KMS-11 (cell line): Measurements from ENCODE around the gene RPS6KA2.

Source experiments
- H2AFZ ChIP-seq: fragments of 200-600 bp; sonication (generic); 2 replicates; pipeline ENCODE4 v1.6.1; 2016; ENCODE audit warnings: antibody characterized with exemption, mixed run types, low read depth
- H3K27ac ChIP-seq: fragments of 200-600 bp; sonication (generic); 2 replicates; pipeline ENCODE4 v1.6.1; 2016; ENCODE audit warnings: mild to moderate bottlenecking, mixed run types
- H3K27me3 ChIP-seq: fragments of 200-600 bp; sonication (generic); 2 replicates; pipeline ENCODE4 v1.6.1; 2017; ENCODE audit warnings: mild to moderate bottlenecking, low read depth, mixed run types, moderate library complexity; ENCODE audit not compliant: insufficient read depth
- H3K36me3 ChIP-seq: fragments of 200-600 bp; sonication (generic); 2 replicates; pipeline ENCODE4 v1.6.1; 2017; ENCODE audit warnings: mild to moderate bottlenecking, mixed run types; ENCODE audit not compliant: insufficient read depth
- H3K4me1 ChIP-seq: fragments of 200-600 bp; sonication (generic); 2 replicates; pipeline ENCODE4 v1.6.1; 2016; ENCODE audit warnings: mild to moderate bottlenecking, low read depth, mixed run types; ENCODE audit not compliant: poor library complexity, severe bottlenecking
- H3K4me2 ChIP-seq: fragments of 200-600 bp; sonication (generic); 2 replicates; pipeline ENCODE4 v1.7.0; 2016; ENCODE audit warnings: mild to moderate bottlenecking, mixed run types
- H3K4me3 ChIP-seq: fragments of 200-600 bp; sonication (generic); IDR thresholded peaks from 2 replicates; pipeline ENCODE4 v1.6.1; 2017; ENCODE audit warnings: low read depth, low read length, mixed read lengths; ENCODE audit not compliant: insufficient read depth
- H3K79me2 ChIP-seq: fragments of 200-600 bp; sonication (generic); 2 replicates; pipeline ENCODE4 v1.6.1; 2016; ENCODE audit warnings: low read depth, mixed run types; ENCODE audit not compliant: insufficient read depth
- H3K9ac ChIP-seq: fragments of 200-600 bp; sonication (generic); 2 replicates; pipeline ENCODE4 v1.6.1; 2016; ENCODE audit warnings: mild to moderate bottlenecking, mixed run types
- H4K20me1 ChIP-seq: fragments of 200-600 bp; sonication (generic); 2 replicates; pipeline ENCODE4 v1.6.1; 2016; ENCODE audit warnings: mild to moderate bottlenecking, mixed run types; ENCODE audit not compliant: insufficient read depth
- TF ChIP-seq, protein P1 (sequence below): fragments of 200-600 bp; sonication (generic); conservative IDR thresholded peaks from 2 replicates; pipeline ENCODE4 v1.6.1; 2017; ENCODE audit warnings: low read depth, mild to moderate bottlenecking, antibody characterized with exemption, low read length, moderate library complexity, mixed read lengths

Gene RPS6KA2

DNA sequence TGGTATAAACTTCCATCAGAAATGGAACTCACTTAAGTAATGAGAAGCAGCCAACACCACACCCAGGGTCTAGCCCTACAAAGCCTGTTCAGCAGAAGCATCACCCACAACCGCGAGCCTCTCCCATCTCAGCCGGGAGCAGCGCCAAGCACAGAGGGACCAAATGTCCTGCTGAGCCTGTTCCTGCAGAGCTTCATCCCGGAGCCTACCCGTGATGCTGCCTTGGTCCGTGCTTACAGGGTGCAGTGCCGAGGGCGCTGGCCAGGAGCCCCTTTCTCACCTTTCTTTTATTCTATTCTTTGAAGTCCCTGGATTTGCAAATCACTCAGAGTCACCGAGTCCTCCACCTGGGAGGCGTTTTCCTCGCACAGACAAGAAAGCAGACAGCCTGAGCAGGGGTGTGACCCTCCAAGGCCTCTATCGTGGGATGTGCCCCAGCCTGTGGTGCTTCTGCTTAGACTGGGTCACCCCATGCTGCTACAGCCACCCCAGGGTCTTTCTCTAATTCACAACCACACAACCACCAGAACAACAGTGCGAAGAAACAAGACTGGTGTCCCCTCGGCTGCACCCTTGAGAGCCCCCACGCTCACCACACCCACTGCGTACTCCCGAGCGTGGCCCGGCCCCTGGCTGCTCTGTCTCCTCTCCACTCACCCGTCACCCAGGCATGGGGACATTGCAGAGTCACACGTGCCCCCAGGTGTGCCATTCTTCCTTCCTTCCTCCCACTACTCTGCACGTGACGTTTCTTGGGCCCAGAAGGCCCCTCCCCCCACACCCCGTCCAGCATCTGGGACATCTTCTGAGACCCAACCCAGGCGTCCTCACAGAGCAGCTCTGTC is 152.1 kb downstream of the RPS6KA2 start:
- no peak overlapping the region for H3K4me3 ChIP-seq
- H3K4me1 ChIP-seq, result no peaks in the 10 kb centered on the region
- no peaks in the 10 kb centered on the region for H3K79me2 ChIP-seq
- no peaks in the 10 kb centered on the region for H4K20me1 ChIP-seq
- no peaks in the 10 kb centered on the region for H3K36me3 ChIP-seq
- no peak overlapping the region for H3K9ac ChIP-seq
- H3K4me2 ChIP-seq, result no peak overlapping the region
- H3K27ac ChIP-seq, result no peak overlapping the region
- H3K27me3 ChIP-seq, result no peaks in the 10 kb centered on the region
- TF ChIP-seq, protein P1, sequence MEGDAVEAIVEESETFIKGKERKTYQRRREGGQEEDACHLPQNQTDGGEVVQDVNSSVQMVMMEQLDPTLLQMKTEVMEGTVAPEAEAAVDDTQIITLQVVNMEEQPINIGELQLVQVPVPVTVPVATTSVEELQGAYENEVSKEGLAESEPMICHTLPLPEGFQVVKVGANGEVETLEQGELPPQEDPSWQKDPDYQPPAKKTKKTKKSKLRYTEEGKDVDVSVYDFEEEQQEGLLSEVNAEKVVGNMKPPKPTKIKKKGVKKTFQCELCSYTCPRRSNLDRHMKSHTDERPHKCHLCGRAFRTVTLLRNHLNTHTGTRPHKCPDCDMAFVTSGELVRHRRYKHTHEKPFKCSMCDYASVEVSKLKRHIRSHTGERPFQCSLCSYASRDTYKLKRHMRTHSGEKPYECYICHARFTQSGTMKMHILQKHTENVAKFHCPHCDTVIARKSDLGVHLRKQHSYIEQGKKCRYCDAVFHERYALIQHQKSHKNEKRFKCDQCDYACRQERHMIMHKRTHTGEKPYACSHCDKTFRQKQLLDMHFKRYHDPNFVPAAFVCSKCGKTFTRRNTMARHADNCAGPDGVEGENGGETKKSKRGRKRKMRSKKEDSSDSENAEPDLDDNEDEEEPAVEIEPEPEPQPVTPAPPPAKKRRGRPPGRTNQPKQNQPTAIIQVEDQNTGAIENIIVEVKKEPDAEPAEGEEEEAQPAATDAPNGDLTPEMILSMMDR, result no peak
- no peak overlapping the region for H2AFZ ChIP-seq

DNA sequence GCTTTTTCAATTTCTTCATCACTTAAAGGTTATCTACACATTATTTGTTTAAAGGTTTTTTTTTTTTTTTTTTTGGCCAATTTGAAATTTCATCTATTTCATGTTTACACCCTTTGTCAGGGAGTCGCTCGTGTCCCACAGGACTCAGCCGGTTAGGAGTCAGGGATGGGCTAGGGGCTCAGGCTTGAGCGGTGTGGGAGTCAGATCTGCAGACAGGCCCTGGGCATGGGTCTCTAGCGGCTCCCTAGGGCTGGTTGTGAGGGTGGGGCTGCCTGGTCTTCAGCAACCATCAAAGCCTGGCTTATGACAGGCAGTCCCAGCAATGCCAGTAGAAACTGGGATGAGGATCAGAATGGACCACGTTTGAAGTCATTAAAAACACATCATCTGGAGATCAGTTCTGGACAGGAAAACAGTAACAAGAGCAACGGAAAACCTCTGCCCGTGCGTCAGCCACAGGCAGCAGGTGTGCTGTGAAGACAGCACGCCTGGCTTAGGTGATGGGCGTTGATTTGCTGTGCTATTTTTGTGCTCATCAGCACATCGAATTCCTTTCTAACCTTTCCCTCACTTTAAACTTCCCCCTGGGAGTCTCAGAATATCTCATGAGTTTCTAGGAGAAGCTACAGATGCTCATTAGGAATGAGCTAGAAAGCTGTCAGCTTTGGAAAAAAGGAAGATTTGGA is 153.0 kb downstream of the RPS6KA2 start:
- no peaks in the 10 kb centered on the region for H4K20me1 ChIP-seq
- no peaks in the 10 kb centered on the region for H3K27me3 ChIP-seq
- H2AFZ ChIP-seq, result no peak overlapping the region
- TF ChIP-seq, protein P1, result no peak
- no peak overlapping the region for H3K4me3 ChIP-seq
- no peaks in the 10 kb centered on the region for H3K79me2 ChIP-seq
- no peak overlapping the region for H3K9ac ChIP-seq
- no peak overlapping the region for H3K4me2 ChIP-seq
- no peaks in the 10 kb centered on the region for H3K36me3 ChIP-seq
- H3K4me1 ChIP-seq, result no peaks in the 10 kb centered on the region
- H3K27ac ChIP-seq, result no peak overlapping the region

DNA sequence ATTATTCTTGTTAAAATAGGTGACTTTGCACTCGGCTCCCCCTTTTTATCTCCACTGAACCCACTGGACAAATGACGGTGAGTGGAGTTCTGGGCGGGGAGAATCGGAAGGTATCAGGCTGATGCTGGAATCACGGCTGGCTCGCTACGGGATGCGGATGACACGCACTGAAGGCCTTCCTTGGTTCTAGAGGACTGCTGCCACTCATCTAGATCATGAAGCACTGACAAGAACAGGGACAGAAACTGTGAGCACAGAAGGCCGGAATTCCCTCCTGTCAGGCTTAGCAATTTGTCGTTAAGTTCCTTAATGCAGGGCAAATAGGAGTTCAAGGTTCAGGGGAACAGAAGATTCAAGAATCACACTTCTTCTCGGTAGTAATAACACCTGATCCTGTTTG is 154.4 kb downstream of the RPS6KA2 start:
- Histone ChIP-seq H3K79me2 (no peaks in the 10 kb centered on the region), H3K27me3 (no peaks in the 10 kb centered on the region), H2AFZ (no peak overlapping the region), H4K20me1 (no peaks in the 10 kb centered on the region), H3K27ac (no peak overlapping the region), H3K4me1 (no peaks in the 10 kb centered on the region), H3K36me3 (no peaks in the 10 kb centered on the region), H3K4me2 (no peak overlapping the region), H3K4me3 (no peak overlapping the region), H3K9ac (no peak overlapping the region)
- TF ChIP-seq, protein P1, result no peak

DNA sequence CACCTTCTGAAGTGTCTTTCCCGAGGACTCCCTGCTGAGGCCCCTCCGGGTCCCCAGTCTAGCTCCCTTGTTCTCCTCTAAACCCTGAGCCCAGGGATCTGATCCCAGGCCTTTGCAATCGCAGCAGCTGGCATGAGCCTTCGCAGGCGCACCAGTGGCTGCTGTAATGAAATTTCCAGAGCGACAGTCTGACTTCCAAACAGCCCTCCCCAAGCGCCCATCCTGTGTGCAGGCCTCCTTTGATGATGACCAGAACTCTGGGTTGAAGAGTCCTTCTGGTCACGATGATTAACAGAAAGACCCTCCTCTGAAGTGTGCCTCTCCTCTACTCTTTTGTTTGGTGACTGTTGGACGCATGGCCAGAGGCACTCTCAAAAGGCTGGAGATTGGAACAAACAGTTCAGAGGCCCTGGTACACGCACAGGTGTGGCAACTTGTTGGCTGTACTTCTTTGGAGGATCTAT is 155.2 kb downstream of the RPS6KA2 start:
- H4K20me1 ChIP-seq, result no peaks in the 10 kb centered on the region
- H2AFZ ChIP-seq, result no peak overlapping the region
- no peaks in the 10 kb centered on the region for H3K36me3 ChIP-seq
- H3K27me3 ChIP-seq, result no peaks in the 10 kb centered on the region
- H3K79me2 ChIP-seq, result no peaks in the 10 kb centered on the region
- no peak overlapping the region for H3K4me3 ChIP-seq
- H3K4me2 ChIP-seq, result no peak overlapping the region
- TF ChIP-seq, protein P1, result no peak
- H3K4me1 ChIP-seq, result no peaks in the 10 kb centered on the region
- H3K9ac ChIP-seq, result no peak overlapping the region
- no peak overlapping the region for H3K27ac ChIP-seq
